SK-N-MC (cell line): Measurements from ENCODE around the gene CDC42EP4.

Experiments
- EZH2 ChIP-seq: fragments of 200-600 bp; sonication (generic); IDR thresholded peaks from one replicate; pipeline ENCODE4 v1.6.1; 2017; ENCODE audit warnings: antibody characterized with exemption
- FOXP2 ChIP-seq: optimal IDR thresholded peaks from 2 replicates; pipeline ENCODE3; 2011; ENCODE audit warnings: mild to moderate bottlenecking, moderate library complexity; ENCODE audit not compliant: insufficient read depth; ENCODE audit errors: extremely low read length, control extremely low read depth
- POLR2AphosphoS5 ChIP-seq: IDR thresholded peaks from 2 replicates; pipeline ENCODE4 v1.6.1; 2012; ENCODE audit warnings: mild to moderate bottlenecking, low read depth, low read length, borderline replicate concordance

DNA sequence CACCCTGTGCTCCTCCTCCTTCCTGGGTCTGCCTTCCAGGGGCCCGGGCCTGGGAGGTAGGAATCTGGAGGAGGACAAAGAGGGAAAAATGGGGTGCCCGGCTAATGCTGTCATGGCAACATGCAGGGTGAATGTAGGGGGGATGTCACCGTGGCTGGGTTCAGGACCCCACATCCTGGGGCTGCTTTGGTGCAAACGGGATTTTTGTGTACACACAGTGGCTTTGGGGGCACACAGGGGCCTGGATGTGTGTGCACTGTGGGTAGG is 37.0 kb upstream of the CDC42EP4 start:
- TF ChIP-seq EZH2 (no peak), POLR2AphosphoS5 (no peak), FOXP2 (no peak)
